OCI-LY3 (cell line): ENCODE measurements around the gene C18orf63.

Source experiments
- EZH2phosphoT487 ChIP-seq: fragments of 200-600 bp; shearing (Covaris generic); IDR thresholded peaks from 2 replicates; pipeline ENCODE4 v1.6.1; 2018; ENCODE audit warnings: antibody characterized with exemption, mixed run types, low read depth
- TF ChIP-seq, protein P1 (sequence below): fragments of 200-600, 300-600 bp; sonication (generic); IDR thresholded peaks from 2 replicates; pipeline ENCODE4 v1.5.1; 2014; ENCODE audit warnings: antibody characterized with exemption, low read length, low read depth

GRCh38 chr18:74407888-74408287 lies 92.2 kb downstream of the C18orf63 start:
- TF ChIP-seq, protein P1, sequence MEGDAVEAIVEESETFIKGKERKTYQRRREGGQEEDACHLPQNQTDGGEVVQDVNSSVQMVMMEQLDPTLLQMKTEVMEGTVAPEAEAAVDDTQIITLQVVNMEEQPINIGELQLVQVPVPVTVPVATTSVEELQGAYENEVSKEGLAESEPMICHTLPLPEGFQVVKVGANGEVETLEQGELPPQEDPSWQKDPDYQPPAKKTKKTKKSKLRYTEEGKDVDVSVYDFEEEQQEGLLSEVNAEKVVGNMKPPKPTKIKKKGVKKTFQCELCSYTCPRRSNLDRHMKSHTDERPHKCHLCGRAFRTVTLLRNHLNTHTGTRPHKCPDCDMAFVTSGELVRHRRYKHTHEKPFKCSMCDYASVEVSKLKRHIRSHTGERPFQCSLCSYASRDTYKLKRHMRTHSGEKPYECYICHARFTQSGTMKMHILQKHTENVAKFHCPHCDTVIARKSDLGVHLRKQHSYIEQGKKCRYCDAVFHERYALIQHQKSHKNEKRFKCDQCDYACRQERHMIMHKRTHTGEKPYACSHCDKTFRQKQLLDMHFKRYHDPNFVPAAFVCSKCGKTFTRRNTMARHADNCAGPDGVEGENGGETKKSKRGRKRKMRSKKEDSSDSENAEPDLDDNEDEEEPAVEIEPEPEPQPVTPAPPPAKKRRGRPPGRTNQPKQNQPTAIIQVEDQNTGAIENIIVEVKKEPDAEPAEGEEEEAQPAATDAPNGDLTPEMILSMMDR = no peak
- no peak for TF ChIP-seq EZH2phosphoT487
